Measurements from ENCODE around the gene HSFX3. TPM values are rescaled to one million over a fixed set of nuclear protein-coding genes. Genes with fewer than 3 reads are reported as not detected.

The HSFX3 gene
- total RNA-seq, 2 experiments from 2014 or later, result not detected

DNA sequence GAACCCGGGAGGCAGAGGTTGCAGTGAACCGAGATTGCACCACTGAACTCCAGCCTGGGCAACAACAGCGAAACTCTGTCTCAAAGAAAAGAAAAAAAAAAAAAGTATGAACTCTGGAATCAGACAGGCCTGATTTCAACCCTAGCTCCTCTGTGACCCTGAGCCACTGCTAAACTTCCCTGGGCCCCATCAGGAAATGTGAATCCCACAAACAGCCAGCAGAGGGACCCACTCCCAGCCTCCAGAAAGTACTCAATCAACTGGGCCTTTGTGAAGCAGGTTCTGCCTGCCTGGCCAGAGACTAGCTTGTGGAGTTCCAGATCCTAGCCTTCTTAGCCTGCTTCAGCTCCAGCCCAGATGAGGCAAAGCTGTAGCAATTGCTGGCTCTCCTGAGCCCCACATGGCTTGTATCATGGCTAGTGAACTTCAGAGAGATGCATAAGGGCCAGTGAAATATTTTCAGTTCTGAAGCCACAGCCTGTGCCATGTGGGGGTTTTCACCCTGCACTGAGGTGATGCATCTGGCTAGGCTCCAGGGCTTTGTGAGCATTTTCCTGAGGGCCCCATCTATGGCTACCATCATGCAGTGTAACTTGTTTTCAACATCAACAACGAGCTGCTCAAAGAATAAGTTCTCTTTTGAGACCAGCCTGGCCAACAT, 37.4 kb downstream of the HSFX3 start:
- no peaks in the 10 kb centered on the region for H3K9me2 ChIP-seq (ENCODE audit: insufficient read depth, low read length)
- H3K4me2 ChIP-seq (ENCODE audit: low read length), result no peak overlapping the region
- no peaks in the 10 kb centered on the region for H3K79me2 ChIP-seq (ENCODE audit: insufficient read depth, low read depth, low read length)
- peak; percentile 55 for DNase-seq (ENCODE audit: low spot score)
- TF ChIP-seq, protein P1, sequence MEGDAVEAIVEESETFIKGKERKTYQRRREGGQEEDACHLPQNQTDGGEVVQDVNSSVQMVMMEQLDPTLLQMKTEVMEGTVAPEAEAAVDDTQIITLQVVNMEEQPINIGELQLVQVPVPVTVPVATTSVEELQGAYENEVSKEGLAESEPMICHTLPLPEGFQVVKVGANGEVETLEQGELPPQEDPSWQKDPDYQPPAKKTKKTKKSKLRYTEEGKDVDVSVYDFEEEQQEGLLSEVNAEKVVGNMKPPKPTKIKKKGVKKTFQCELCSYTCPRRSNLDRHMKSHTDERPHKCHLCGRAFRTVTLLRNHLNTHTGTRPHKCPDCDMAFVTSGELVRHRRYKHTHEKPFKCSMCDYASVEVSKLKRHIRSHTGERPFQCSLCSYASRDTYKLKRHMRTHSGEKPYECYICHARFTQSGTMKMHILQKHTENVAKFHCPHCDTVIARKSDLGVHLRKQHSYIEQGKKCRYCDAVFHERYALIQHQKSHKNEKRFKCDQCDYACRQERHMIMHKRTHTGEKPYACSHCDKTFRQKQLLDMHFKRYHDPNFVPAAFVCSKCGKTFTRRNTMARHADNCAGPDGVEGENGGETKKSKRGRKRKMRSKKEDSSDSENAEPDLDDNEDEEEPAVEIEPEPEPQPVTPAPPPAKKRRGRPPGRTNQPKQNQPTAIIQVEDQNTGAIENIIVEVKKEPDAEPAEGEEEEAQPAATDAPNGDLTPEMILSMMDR (conservative IDR thresholded peaks at IDR 0.05; ENCODE audit: low read length), result peak; percentile 71
- no peak for TF ChIP-seq EZH2phosphoT487 (IDR thresholded peaks at IDR 0.05; ENCODE audit: borderline replicate concordance, low read depth, low read length)
- no peaks in the 10 kb centered on the region for H3K36me3 ChIP-seq (ENCODE audit: insufficient read depth, low read length)
- peaks cover 2% of the 10 kb centered on the region for H3K4me1 ChIP-seq (ENCODE audit: insufficient read depth, low read length, poor library complexity, severe bottlenecking)
- H2AFZ ChIP-seq (ENCODE audit: low read length), result no peak overlapping the region
- no peak overlapping the region for H3K4me3 ChIP-seq (ENCODE audit: low read depth, low read length, poor library complexity, severe bottlenecking)
- POLR2A ChIA-PET, result interaction anchor here (0.8 kb wide), 2 partner anchors 10 to 28 kb away, joined by 4 read pairs; no protein-coding TSS in a partner anchor
- intact Hi-C loops (cut with micrococcal nuclease; ENCODE audit: unreplicated experiment), result no loop called here
- no peak overlapping the region for H3K27ac ChIP-seq (ENCODE audit: low read depth, low read length, poor library complexity, severe bottlenecking)
- H3K9me3 ChIP-seq (ENCODE audit: low read length), result no peaks in the 10 kb centered on the region
- CTCF ChIA-PET (ENCODE audit: unreplicated experiment), result no interaction called here
- H4K20me1 ChIP-seq (ENCODE audit: insufficient read depth, low read length), result no peaks in the 10 kb centered on the region
- no TSS peak for BruUV-seq (replicated peaks)

DNA sequence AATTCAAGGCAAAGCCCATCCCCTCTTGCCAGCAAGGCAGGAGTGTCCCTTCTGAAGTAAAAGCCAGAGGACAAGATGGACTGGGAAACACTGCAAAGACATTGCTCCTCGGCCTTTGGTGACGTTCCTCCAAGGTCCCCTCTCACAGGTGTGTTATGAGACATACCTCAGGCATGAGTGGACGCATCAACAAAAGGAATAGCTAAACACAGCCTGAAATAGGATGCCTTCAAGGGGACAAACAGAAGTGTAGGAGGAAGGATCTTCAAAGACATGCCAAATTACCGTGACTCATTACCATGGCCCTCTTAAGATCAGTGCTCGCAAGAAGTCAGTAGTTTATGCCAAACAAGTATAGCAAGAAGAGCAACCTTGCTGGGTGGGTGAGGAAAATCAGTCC, 38.6 kb downstream of the HSFX3 start:
- ChIA-PET CTCF (ENCODE audit: unreplicated experiment) (no interaction called here), POLR2A (no interaction called here)
- H3K4me3 ChIP-seq (ENCODE audit: low read depth, low read length, poor library complexity, severe bottlenecking), result no peak overlapping the region
- H3K79me2 ChIP-seq (ENCODE audit: insufficient read depth, low read depth, low read length), result no peaks in the 10 kb centered on the region
- H3K9me2 ChIP-seq (ENCODE audit: insufficient read depth, low read length), result no peaks in the 10 kb centered on the region
- H4K20me1 ChIP-seq (ENCODE audit: insufficient read depth, low read length), result no peaks in the 10 kb centered on the region
- no peak overlapping the region for H3K27ac ChIP-seq (ENCODE audit: low read depth, low read length, poor library complexity, severe bottlenecking)
- intact Hi-C loops (cut with micrococcal nuclease; ENCODE audit: unreplicated experiment), result no loop called here
- peaks cover 5% of the 10 kb centered on the region for H3K4me1 ChIP-seq (ENCODE audit: insufficient read depth, low read length, poor library complexity, severe bottlenecking)
- TF ChIP-seq EZH2phosphoT487 (IDR thresholded peaks at IDR 0.05; ENCODE audit: borderline replicate concordance, low read depth, low read length), result no peak
- TF ChIP-seq, protein P1 (conservative IDR thresholded peaks at IDR 0.05; ENCODE audit: low read length), result no peak
- H3K36me3 ChIP-seq (ENCODE audit: insufficient read depth, low read length), result no peaks in the 10 kb centered on the region
- DNase-seq (ENCODE audit: low spot score), result no peak
- no TSS peak for BruUV-seq (replicated peaks)
- no peak overlapping the region for H2AFZ ChIP-seq (ENCODE audit: low read length)
- H3K4me2 ChIP-seq (ENCODE audit: low read length), result no peak overlapping the region
- H3K9me3 ChIP-seq (ENCODE audit: low read length), result no peaks in the 10 kb centered on the region

DNA sequence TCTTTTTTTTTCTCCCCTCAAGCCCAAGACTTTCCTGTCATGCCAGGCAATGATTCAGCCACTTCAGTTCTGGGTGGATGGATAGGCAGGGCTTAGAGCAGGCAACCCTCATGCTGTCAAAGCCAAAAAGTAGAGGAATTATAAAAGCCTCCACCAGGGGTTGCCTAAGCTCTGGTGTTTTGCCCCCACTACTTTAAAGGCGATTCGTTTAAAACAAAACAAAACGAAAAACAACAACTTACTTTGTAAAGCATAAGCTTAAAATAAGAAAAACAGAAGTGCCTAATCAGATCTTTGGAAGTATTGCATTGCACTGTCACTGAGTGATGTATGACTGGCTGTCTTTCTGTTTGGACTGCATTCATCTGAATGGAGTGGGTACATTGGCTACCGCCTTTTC, 39.3 kb downstream of the HSFX3 start:
- no peak for DNase-seq (ENCODE audit: low spot score)
- TF ChIP-seq, protein P1 (conservative IDR thresholded peaks at IDR 0.05; ENCODE audit: low read length), result peak; percentile 38; the same call in 1 of the 2 replicates
- no peak for TF ChIP-seq EZH2phosphoT487 (IDR thresholded peaks at IDR 0.05; ENCODE audit: borderline replicate concordance, low read depth, low read length)
- Histone ChIP-seq H3K36me3 (ENCODE audit: insufficient read depth, low read length) (no peaks in the 10 kb centered on the region), H3K4me1 (ENCODE audit: insufficient read depth, low read length, poor library complexity, severe bottlenecking) (peaks cover 12% of the 10 kb centered on the region), H3K27ac (ENCODE audit: low read depth, low read length, poor library complexity, severe bottlenecking) (no peak overlapping the region), H3K9me3 (ENCODE audit: low read length) (no peaks in the 10 kb centered on the region), H3K9me2 (ENCODE audit: insufficient read depth, low read length) (no peaks in the 10 kb centered on the region), H2AFZ (ENCODE audit: low read length) (no peak overlapping the region), H4K20me1 (ENCODE audit: insufficient read depth, low read length) (no peaks in the 10 kb centered on the region), H3K79me2 (ENCODE audit: insufficient read depth, low read depth, low read length) (no peaks in the 10 kb centered on the region), H3K4me3 (ENCODE audit: low read depth, low read length, poor library complexity, severe bottlenecking) (no peak overlapping the region), H3K4me2 (ENCODE audit: low read length) (no peak overlapping the region)
- POLR2A ChIA-PET, result no interaction called here
- no TSS peak for BruUV-seq (replicated peaks)
- CTCF ChIA-PET (ENCODE audit: unreplicated experiment), result no interaction called here
- intact Hi-C loops (cut with micrococcal nuclease; ENCODE audit: unreplicated experiment), result no loop called here

Data from OCI-LY7 (cell line).